SKM-1 treated with dmso at 0.1 percent for 144 hours (cell line): ENCODE results near the gene RIOK2.
"Not testable (repeated sequence)": the region's sequence is repeated elsewhere in the genome, so short reads cannot be mapped to it uniquely, and the experiment has no call there.

ENCODE experiments used
- DNase-seq: peaks from one replicate; lab custom pipeline; 2025; ENCODE audit not compliant: unreplicated experiment; lab: John Stamatoyannopoulos, UW

RIOK2 gene

GRCh38 chr5:97171703-97172102 lies 11.3 kb downstream of the RIOK2 start:
- DNase-seq, result no peak

- no peak for DNase-seq
Observed at GRCh38 chr5:97167435-97167834, 15.6 kb downstream of the RIOK2 start.

GRCh38 chr5:97165726-97166125 lies 17.3 kb downstream of the RIOK2 start:
- no peak for DNase-seq

DNA sequence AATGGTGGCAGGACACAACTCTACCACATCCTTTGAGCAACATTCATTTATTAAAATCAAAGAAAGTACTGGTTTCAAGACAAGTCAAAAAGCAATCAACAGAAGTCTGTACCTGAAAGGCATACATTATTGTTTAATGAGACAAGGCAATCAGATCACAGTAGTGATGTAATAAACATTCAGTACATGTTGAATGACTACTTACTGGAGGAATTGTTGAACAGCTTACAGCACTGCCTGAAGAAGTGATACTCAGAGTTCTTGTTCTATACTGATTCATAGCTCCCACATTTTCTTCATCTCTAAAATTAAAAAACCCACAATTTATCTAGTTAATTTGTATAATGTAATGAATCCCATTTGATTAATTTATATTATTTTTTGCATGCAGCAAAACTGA lies 18.2 kb downstream of the RIOK2 start:
- no peak for DNase-seq

DNA sequence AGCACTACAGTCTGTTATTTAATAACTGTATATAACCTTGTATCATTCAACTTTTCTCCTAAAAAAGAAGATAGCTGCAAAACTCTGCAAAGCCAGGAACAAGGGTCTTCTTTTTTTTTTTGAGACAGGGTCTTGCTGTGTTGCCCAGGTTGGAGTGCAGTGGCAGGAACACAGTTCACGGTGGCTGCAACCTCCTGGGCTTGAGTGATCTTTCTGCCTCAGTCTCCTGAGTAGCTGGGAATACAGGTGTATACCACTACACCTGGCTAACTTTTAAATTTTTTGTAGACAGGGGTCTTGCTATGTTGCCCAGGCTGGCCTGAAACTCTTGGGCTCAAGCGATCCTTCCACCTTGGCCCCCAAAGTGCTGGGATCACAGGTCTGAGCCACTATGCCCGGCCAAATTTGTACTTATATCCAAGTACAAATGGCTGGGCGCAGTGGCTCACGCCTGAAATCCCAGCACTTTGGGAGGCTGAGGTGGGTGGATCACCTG lies 19.2 kb downstream of the RIOK2 start:
- DNase-seq, result no peak

GRCh38 chr5:97163360-97163764 lies 19.7 kb downstream of the RIOK2 start:
- DNase-seq, result peak; percentile 22

DNA sequence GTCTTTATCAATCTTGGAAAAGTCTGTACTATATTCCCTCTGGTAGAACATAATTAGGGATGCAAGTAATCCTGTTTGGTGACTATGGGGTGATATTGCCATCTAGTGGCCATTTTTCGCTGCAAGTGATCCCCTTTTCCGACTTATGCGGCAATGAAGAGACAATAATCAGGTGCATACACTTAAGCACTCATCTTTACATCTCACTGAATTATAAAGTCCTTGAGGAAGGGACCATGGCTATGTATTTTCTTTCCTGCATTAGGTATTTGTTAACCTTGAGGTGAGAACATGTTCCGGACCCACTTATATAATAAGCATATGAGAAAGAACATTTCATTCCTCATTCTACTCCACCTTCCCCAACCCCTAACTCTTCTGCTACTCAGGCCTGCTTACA lies 21.0 kb downstream of the RIOK2 start:
- DNase-seq, result peak; percentile 46

- no peak for DNase-seq
Observed at GRCh38 chr5:97157689-97158088, 25.4 kb downstream of the RIOK2 start.

GRCh38 chr5:97151370-97151769 lies 31.7 kb downstream of the RIOK2 start:
- no peak for DNase-seq

- DNase-seq, result no peak
Observed at GRCh38 chr5:97150401-97150800, 32.6 kb downstream of the RIOK2 start.

GRCh38 chr5:97149709-97150108 lies 33.3 kb downstream of the RIOK2 start:
- DNase-seq, result no peak

GRCh38 chr5:97148288-97148687 lies 34.8 kb downstream of the RIOK2 start:
- DNase-seq, result no peak

DNA sequence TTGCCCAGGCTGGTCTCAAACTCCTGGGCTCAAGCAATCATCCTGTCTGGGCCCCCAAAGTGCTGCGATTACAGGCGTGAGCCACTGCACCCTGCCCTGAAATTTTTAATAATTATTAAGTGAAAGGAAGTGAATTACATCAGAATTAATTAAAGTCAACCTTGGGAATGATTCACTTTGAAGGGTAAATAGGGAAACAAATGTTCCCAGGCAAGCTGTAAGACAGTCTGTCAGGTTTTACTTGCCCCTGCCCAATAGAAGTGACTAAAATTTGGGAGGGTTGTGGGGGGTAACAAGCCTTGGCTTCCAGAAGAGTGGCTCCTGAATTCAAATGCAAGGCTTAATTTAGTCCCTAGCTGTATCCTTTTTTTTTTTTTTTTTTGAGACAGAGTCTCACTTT lies 39.3 kb downstream of the RIOK2 start:
- DNase-seq, result no peak

DNA sequence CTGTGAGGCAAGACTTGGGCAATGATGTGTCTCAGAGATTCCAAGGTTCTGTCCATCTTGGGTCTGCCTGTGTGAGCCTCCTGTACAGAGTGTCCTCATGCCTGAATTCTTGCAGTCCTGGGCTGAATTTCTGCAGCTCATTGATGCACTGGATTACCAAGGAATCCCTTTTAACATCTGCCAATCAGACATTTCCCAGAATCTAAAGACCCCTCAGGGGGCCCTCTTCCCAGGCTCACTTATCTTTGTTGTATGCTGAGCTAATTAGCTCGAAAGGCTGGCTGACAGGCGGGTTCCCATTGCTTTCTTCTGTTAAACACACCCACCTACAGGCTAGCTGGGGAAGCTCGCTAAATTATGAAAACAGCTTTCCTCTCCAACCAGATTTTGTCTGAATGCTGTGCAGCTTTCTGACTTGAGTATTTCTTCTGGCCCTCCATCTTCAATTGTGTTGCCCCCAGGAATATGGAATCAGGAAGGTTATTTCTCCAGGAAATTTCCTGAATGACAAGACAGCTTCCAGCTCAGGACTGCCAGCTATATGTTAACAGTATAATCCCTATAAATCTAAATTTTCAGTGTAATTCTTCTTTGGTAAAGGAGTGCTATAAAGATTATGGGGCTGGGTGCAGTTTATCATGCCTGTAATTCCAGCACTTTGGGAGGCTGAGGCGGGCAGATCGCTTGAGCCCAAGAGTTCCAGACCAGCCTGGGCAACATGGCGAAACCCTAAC lies 40.4 kb downstream of the RIOK2 start, which contains the start of gene LIX1:
Gene LIX1, minus strand, starts transcription at position 91 of the 734 bp plus-strand sequence. Its CDS starts 35 bp downstream, at position 56.
- peak; percentile 43 for DNase-seq

- DNase-seq, result no peak
Observed at GRCh38 chr5:97141539-97141938, 41.5 kb downstream of the RIOK2 start.

GRCh38 chr5:97141031-97141430 lies 42.0 kb downstream of the RIOK2 start:
- DNase-seq, result no peak

- not testable (repeated sequence) for DNase-seq
Observed at GRCh38 chr5:97140250-97140649, 42.8 kb downstream of the RIOK2 start.

DNA sequence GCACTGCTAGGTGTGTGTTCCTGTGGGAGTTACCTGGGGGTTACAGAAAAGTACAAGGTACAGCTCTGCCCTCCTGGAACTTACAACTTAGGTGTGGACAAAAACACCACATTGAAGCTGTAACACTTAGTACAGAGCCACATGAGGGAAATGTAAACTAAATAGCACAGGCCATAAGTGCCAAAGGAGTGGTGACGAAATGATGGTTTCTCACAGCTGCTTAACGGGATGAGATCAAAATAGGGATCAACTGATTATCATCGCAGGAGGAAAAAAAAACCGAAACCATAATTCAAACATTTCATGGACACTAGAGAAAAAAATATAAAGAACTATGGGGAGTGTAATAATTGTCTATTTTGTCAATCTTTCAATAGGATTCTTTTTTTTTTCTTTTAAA lies 46.6 kb downstream of the RIOK2 start:
- DNase-seq, result no peak

DNA sequence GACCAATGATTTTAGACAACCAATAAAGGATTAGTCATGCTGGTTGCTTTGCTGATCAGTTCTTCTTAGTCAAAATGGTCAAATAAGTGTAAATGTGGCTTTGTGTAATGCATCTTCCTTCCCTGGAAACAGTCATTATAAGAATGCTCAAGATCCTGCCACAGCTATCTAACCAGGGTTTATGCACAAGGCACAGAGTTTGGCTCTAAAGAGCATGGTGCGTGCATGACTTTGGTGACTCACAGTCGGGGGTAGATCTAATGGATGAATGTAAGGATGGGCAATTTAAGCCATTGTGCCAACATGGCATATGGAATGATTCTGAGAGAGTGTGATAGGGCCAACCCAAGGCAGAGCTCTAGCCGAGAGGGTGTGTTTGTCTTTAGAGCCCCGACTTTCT lies 47.2 kb downstream of the RIOK2 start:
- no peak for DNase-seq

- DNase-seq, result no peak
Observed at GRCh38 chr5:97134634-97135033, 48.4 kb downstream of the RIOK2 start.

DNA sequence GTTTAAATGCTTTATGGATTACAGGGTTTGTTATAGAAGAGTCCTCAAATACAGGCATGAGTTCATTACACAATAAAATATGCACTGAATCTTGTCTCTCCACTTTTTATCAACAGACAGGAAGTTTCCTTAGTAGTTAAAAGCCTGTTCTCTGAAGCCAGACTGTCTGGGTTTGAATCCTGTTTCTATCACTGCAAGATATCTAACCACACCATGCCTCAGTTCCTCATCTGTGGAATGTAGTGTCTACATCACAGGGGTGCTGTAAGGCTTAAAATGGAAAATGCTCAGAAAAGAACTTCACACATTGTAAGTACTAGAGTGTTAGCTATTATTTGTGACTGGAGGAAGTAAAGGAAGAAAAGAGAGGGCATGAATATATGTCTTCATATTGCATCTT lies 49.9 kb downstream of the RIOK2 start:
- DNase-seq, result peak; percentile 23

GRCh38 chr5:97131921-97132320 lies 51.1 kb downstream of the RIOK2 start:
- DNase-seq, result no peak

GRCh38 chr5:97131139-97131710 lies 51.8 kb downstream of the RIOK2 start:
- no peak for DNase-seq
